GM19463 (cell line): ENCODE data around the gene MMD.
"Not testable (repeated sequence)": the region's sequence is repeated elsewhere in the genome, so short reads cannot be mapped to it uniquely, and the experiment has no call there.

Source experiments
- ATAC-seq: cut with Tn5 transposase; IDR thresholded peaks from one replicate; pipeline ENCODE4 v1.9.1; 2021; ENCODE audit warnings: mild to moderate bottlenecking, moderate library complexity; ENCODE audit not compliant: unreplicated experiment

The MMD gene, protein sequence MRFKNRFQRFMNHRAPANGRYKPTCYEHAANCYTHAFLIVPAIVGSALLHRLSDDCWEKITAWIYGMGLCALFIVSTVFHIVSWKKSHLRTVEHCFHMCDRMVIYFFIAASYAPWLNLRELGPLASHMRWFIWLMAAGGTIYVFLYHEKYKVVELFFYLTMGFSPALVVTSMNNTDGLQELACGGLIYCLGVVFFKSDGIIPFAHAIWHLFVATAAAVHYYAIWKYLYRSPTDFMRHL

DNA sequence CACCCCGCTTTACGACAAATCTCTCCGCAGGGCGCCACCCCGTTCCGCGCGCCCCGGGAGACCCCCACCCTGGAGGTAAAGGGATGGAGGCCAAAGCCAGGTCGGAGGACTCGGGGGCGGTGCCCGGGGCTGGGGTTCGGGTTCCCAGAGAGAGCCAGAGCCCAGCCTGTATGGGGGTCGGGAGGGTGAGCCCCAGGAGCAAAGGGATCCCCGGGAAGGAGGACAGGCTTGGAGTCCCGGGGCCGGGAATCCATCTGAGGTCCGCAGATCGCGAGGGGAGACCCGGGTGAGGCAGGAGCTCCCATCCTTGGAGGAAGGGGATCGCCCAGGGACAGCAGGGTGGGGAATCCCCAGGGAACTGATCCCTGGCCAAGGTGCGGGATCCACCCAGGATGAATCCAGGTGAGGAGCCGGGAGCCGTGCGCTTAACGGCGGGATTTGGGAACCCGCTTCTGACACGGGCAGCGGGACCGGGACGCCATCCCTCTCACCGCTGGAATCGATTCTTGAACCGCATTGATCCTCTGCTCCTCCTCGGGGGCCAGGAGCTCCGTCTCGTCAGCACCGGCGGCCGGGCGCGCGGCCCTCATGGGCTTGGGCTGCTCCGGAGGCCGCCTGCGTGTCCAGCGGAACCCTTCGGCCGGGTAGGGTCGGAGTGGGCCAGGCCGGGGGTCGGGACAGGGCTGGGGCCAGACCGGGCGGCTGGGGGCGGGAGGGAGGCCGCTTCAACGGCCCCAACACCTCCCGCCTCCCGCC lies at the start of gene MMD:
Gene MMD (minus strand): TSS at position 657 of the 756 bp plus-strand sequence. CDS start 140 bp downstream, at position 517.
- ATAC-seq = peak; percentile 4

DNA sequence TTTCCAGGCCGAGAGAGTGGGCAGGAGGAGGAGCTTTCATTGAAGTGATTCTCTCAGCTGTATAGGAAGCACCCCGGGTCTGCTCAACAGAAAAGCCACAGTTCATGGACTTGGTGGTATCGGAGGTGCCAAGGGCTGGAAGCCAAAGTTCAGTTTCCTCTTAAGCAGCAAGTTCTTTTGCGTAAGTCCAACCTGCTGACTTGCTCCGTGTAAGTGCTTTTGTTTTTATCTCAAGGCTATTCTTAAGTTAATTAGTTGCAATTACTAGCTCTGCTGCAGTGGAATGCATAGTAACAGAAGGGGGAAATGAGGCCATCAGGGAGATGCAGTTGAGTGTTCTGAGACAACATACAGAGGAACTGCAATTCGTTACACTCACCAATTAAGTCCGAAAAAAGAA lies 45.0 kb upstream of the MMD start:
- ATAC-seq = no peak

DNA sequence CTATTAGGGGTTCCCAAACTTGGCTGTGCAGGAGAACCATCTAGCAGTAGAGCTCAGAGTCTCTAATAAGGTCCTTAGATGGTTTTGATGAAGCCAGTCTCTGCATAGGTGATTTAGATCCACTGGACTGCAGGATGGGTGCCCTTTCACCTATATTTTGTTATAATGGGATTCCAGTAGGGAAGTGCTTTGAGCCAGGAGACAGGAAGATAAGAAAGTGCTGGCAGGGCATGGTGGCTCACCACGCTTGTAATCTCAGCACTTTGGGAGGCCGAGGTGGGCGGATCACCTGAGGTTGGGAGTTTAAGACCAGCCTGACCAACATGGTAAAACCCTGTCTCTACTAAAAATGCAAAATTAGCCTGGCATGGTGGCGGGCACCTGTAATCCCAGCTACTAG lies 44.1 kb upstream of the MMD start:
- ATAC-seq = not testable (repeated sequence)

DNA sequence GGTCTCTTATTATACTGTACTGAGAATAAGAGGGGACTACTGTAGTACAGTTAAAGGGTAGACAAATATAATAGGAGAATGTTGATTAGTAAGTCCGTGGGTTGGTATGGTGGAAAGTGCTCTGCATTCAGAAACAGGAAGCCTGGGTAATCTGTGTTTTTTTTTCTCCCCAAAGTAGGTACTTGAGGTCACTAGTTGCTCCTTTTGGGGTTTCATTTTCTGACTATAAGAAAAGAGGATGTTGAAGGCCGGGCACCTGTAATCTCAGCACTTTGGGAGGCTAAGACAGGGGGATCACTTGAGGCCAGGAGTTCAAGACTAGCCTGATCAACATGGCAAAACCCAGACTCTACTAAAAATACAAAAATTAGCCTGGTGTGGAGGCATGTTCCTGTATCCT lies 42.0 kb upstream of the MMD start:
- ATAC-seq = peak; percentile 62

DNA sequence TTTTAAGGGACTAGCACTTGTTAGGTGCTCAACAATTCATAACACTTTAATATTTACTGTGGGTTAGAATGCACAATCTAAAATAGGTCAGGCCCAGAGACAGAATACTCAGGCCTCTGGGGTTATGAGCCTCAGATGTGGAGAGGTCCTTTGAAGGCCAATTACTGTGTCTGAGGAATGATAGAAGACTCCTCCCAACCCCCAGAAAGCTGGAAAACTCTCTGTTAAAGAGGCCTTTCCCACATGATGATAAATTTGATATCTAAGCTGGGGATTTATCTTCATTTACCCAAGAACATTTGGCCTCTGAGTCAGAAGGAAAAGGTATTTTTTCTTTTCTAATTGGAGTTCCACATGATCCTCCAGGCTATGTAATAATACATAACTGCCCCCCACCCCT lies 41.1 kb upstream of the MMD start:
- ATAC-seq = no peak

DNA sequence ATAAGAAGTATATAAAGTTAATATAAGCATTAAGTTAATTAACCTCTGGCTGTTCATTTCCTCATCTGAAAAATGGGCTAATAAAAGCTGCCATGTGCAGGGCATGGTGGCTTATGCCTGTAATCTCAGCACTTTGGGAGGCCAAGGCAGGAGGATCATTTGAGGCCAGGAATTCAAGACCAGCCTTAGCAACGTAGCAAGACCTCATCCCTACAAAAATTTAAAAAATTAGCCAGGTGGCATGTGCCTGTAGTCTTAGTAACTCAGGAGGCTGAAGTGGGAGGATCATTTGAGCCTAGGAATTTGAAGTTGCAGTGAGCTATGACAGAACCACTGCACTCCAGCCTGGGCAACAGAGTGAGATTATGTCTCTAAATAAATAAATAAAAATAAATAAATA lies 40.6 kb upstream of the MMD start:
- ATAC-seq = no peak

DNA sequence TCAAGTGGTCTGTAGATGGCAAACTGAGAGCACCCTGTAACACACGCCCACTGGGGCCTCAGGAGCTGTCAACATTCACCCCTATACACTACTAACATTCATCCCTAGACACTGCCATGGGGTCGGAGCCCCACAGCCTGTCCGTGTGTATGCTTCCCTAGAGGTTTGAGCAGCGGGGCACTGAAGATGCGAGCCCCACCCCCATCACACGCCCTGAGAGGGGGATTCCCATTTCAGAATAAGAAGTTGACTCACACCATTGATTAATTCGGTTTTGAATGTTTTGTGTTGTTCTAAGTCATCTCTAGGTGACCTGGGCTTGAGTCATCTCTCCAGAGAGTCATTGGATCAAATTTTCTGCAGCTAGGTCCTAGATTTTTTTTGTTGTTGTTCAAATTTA lies 37.3 kb upstream of the MMD start:
- peak; percentile 77 for ATAC-seq

DNA sequence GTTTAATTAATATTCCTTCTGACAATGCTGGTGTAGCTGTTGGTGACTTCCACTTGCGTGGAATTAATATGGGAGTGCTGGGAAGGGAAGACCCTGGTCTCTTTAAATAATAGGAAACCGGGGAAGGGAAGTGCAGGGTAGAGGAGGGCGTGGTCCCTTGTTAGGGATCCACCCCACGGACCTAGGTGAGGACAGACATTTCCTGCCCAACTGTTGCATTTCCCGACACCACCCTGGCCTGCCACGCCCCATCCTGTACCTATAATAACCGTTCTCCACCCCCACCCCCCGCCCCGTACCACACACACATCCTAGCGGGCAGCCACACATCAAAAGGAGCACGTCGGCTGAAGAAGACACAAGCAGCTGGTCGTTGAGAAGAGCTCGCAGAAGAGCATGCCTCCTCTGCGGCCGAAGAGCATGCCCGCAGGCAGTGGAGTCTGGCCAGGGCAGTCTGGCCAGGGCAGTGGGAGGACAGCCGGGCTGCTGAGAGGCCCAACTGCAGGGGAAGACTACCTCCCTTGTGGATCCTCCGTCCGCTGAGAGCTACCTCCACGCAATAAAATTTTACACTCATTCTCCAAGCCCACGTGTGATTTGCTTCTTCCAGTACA lies 36.8 kb upstream of the MMD start:
- ATAC-seq = no peak

DNA sequence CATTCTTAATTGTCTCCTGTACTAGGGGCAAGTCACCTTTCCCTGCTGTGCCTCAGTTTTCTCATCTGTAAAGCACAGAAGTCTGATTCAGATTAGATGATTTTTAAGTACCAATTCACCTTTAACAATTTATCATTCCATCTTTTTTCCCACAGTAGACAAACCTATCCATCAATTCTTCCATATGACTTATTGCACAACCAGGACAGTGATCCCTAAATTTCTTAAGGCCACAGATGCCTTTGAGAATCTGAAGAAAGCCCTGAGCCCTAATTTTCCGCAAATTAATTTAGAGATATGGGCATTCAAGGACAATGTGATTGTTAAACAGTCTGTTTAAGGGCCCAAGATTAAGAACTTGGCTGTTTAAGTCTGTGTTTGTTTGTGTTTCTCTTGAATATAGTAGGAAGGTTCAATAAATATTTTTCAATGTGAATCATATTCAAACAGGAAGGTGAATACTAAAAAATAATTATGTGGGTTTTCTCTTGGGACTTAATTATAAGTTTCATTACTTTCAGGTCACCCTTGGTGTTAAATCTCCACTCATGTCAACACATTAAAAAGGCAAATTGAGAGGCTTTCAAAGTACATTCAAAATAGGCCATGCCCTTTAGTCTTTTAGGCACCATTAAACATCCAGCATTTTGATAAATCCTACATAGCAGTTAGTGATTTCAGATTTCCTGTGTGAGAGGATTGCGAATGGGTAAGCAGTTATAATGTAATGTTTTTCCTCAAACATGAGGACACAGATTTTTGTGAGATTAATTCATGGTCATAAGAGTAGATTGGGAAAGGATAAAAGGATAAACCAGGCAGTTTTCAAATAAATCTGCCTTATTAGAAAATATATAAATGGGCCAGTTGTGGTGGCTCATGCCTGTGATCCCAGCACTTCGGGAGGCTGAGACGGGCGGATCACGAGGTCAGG lies 34.9 kb upstream of the MMD start:
- no peak for ATAC-seq

DNA sequence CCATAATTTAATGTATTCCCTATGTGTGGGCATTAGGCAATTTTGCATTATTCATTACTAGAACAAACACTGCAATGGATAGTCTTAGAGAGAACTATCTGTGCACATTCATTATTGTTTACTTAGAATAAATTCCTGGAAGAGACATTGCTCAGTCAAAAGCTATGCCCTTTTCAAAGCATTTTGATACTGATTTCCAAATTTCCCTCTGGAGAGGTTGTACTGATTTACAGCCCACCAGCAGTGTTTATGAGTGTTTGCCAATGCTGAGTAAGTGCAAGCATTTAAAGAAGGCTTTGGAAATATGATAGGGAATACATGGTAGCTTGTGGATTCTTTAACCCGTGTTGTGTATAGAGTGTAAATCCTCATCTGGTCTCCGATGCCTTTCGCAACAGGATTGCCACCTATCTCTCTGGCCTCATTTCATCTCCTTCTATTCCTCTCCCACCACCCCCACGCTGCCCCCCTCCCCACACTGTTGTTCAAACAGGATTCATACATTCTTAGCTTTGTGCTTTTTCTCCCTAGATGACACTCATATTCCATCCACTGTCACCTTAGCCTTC lies 33.4 kb upstream of the MMD start:
- ATAC-seq = no peak

DNA sequence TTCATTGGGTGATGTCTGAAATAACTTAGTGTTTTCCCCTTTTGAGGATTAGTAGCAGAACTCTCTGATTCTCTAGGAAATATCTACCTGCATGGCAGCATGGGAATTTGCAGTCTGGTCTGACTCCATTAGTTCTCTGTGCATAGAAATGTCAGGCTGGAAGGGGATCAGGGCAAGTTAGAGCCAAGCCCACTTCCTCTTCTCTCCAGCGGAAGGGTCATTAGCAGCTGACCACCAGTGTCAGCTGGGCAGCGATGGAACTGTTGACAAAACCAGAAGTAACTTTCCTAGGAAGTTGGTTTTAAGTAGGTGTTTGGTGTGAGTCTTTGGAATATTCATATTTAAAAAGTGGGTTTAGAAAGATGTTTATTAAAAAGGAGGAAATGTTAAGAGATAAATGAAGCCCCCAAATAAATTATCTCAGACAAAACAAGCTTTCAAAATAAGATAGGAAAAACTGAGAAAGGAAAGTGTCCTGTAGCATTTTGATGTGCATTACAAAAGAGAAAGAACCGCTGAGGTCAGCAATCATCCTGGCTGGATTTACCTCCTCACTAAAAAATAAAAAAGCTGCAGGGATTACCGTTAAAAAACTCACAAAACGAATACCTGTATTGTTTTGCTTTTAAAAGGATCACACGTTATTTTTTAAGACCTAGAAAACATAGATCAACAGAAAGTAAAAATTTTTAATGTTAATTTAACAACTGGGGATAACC lies 32.4 kb upstream of the MMD start:
- no peak for ATAC-seq

DNA sequence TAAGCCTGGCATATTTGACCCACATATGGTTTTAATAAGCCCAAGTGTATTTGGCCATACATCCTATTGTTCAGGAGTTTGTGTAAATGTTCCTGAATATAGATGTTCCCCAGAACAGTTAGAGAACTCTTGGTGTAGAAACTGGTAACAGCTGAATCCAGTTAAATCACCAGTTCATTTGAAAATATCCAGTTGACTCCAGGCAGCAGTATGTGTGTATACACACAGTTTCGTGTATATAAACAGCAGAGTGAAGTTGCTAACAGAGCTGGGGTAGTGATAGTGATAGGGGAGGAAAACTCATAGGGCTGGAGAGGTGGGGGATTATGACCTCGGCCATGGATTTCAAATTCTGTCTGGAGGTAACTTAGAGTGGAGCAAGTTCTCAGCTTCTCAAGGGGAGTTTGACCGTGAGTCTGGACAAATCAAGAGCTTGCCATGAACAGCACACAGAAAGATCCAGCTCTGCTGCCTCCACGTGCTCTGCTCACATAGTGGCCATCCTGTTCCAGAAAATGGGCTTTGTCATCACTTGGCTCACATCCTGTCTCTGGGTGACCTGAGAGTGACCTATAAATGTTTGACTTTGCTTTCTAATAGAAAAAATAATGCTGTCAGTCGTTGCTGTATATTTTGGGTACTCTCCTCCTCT lies 30.6 kb upstream of the MMD start:
- peak; percentile 71 for ATAC-seq

DNA sequence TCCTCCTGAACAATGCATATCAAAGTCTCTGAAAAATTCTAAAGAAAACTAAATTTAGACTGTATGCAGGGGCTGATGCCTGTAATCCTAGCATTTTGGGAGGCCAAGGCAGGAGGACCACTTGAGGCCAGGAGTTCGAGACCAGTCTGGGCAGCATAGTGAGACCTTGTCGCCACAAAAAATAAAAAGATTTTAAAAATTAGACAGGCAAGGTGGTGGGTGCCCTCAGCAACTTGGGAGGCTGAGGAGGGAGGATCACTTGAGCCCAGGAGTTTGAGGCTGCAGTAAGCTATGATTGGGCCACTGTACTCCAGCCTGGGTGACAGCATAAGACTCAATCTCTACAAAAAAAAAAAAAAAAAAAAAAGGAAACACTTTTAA lies 30.1 kb upstream of the MMD start:
- ATAC-seq = no peak

DNA sequence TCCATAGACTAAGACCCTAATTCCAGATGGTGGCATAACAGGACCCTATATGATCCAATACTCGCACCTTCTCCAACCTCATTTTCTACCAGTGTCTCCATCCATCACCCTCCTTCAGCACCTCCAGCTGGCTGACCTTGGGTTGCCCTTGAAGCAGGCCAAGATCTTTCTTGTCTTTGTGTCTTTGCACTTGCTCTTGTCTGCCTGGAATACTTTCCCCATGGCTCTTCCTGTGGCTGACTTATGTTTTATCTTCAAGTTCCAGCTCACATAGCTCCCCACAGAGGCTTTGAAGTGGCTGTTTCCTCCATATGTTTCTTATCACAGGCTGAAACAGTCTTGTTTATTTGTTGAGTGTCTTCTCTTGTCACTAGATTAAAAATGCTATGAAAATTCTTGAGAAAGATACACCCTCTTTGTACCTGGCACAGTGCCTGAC lies 29.6 kb upstream of the MMD start:
- ATAC-seq = no peak

DNA sequence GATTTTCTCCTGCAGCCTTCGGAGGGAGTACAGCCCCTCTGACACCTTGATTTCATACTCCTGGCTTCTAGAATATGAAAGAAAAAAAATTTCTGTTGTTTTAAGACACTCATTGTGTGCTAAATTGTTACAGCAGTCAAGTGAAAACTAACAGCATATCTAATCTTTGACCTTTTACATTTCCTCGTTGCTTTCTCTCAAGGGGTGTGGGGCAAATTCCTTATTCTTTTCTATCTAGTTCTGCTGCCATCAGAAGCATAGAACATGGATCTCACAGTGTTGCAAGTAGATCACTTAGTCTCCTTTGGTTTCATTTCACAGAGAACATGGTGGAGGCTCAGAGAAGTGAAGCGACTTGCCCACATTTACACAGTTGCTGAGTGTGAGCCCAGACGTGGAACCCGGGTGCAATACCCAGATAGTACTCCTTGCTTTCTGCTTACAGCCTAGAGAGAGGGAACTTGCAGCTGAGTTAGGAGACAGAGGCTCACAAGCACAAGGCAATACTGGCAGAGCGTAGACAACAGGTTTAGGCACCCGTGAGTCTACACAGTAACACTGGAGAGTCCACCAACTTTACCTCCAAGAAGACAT lies 28.7 kb upstream of the MMD start:
- no peak for ATAC-seq

DNA sequence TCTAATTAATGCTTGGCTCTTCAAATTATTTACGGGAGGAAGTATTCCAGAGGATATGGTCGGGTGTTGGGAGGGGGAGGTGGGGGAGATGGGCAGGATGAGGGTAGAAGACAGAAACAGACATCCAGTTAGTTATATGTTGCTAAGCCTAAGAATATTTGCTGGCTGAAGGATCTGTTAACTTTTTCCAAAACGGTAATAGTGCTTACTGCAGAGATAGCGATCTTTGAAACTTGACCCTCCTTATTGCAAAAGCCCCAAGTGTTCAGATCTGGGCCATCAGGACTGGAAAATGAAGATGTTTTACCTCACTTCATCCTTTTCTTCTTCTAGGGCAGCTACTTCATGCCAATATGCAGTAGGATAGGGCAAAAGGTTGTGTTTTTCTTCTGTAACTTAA lies 27.0 kb upstream of the MMD start:
- ATAC-seq = no peak

DNA sequence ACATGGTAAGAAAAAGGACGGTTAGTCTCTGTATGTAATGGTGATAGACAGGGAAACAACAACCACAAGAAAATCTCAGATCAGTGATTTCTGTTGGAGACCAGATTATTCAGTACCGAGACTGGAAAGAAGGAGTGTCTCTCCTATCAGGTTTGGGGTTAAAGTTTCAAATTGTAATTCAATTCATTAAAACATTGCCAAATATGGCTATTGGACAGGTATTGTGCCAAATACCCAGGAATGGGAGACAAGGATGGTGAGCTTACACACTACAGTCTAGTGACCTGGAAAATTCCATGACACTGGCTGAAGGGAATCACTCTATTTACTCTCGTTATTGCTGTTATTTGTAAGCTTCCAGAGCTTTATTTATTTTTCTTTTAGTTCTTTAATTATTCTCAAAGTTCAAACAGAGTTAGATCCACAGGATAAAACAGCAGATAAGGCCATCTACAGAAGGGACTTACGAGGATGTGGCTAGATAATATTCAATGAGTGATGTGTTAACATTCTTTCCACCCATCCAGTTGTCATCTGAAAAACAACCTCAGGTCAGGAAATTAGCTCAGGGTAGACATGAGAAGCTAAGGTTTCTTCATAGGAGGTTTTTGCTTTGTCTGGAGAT lies 25.1 kb upstream of the MMD start:
- ATAC-seq = no peak

DNA sequence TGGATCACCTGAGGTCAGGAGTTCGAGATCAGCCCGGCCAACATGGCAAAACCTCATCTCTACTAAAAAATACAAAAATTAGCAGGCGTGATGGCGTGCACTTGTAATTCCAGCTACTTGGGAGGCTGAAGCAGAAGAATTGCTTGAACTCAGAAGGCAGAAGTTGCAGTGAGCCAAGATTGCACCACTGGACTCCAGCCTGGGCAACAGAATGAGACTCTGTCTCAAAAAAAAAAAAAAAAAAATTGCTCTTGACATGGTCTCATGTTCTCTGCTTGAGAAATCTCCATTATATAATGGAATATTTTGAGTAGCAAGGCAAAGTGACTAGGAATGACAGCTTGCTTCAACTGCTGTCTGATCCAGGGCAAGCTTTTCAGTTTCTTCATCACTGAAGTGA lies 24.4 kb upstream of the MMD start:
- not testable (repeated sequence) for ATAC-seq
